GM12878 (cell line): Measurements from ENCODE around the gene CDO1. TPM values are rescaled to one million over a fixed set of nuclear protein-coding genes. Genes with fewer than 3 reads are reported as not detected.

ENCODE experiments used
- ATAC-seq: fragments of 200-7000 bp; cut with Tn5 transposase; 3 replicates; pipeline ENCODE4 v1.9.1; 2020; ENCODE audit warnings: mild to moderate bottlenecking, moderate library complexity
- BruUV-seq: library from RNA; stranded (reverse); fragments of 400-500 nt; replicated peaks from 2 replicates; lab custom pipeline; 2021; lab: Mats Ljungman, UMichigan
- CTCF ChIA-PET: fragments of 300-600 bp; sonication (Branson Sonifier 250); formaldehyde crosslinking; extraction: SDS; loops from one replicate; lab custom pipeline; 2021; ENCODE audit warnings: inconsistent platforms; lab: Yijun Ruan, JAX
- POLR2A ChIA-PET: fragments of 350-600 bp; formaldehyde crosslinking; extraction: SDS; loops from one replicate; lab custom pipeline; 2021; ENCODE audit warnings: inconsistent platforms; lab: Charles Lee
- RAD21 ChIA-PET: fragments of 300-600 bp; sonication (Branson Sonifier 250); formaldehyde crosslinking; loops from one replicate; lab custom pipeline; 2023; ENCODE audit warnings: antibody characterized with exemption; ENCODE audit not compliant: unreplicated experiment; lab: Charles Lee
- SMC1A ChIA-PET: fragments of 300-600 bp; sonication (Branson Sonifier 250); formaldehyde crosslinking; loops from one replicate; lab custom pipeline; 2023; ENCODE audit not compliant: unreplicated experiment, uncharacterized antibody; lab: Charles Lee
- DNase-seq: peaks from one replicate; pipeline ENCODE4 v3.0.0-alpha.2; 2011; ENCODE audit warnings: low read depth, low spot score
- FAIRE-seq: peaks from 3 replicates; lab custom pipeline; 2011; peaks lifted over from hg19 to GRCh38; lab: Jason Lieb, UNC
- H2AFZ ChIP-seq: 2 replicates; pipeline ENCODE4 v1.6.0; 2011; ENCODE audit warnings: low read depth, low read length, control low read depth; ENCODE audit not compliant: control insufficient read depth
- H3K27ac ChIP-seq: 2 replicates; pipeline ENCODE4 v1.5.1; 2011; ENCODE audit warnings: control low read depth; ENCODE audit not compliant: control insufficient read depth, insufficient read depth
- H3K27me3 ChIP-seq, 2 experiments: replicated peaks in 1 of 2; 2 replicates each; pipeline versions ENCODE4 v1.6.0 to v1.6.1; 2011; ENCODE audit warnings: low read length in 1 of 2; ENCODE audit not compliant: control insufficient read depth in 2 of 2, insufficient read depth in 2 of 2
- H3K36me3 ChIP-seq, 2 experiments: 2 replicates each; pipeline ENCODE4 v1.5.1; 2011; ENCODE audit warnings: low read length in 1 of 2; ENCODE audit not compliant: control insufficient read depth in 2 of 2, insufficient read depth in 2 of 2
- H3K4me1 ChIP-seq: 2 replicates; pipeline ENCODE4 v1.6.1; 2011; ENCODE audit warnings: mild to moderate bottlenecking, low read length, moderate library complexity, mixed read lengths; ENCODE audit not compliant: control insufficient read depth, insufficient read depth
- H3K4me2 ChIP-seq: 2 replicates; pipeline ENCODE4 v1.6.0; 2011; ENCODE audit warnings: control low read depth; ENCODE audit not compliant: control insufficient read depth, insufficient read depth
- H3K4me3 ChIP-seq: fragments of 200-600 bp; sonication (generic); 2 replicates; pipeline ENCODE4 v1.5.1; 2016
- H3K79me2 ChIP-seq: 2 replicates; pipeline ENCODE4 v1.6.0; 2011; ENCODE audit warnings: low read length; ENCODE audit not compliant: control insufficient read depth, insufficient read depth
- H3K9ac ChIP-seq: 2 replicates; pipeline ENCODE4 v1.8.0; 2011; ENCODE audit warnings: low read length, control low read depth, mixed read lengths; ENCODE audit not compliant: control insufficient read depth, insufficient read depth
- H3K9me3 ChIP-seq: replicated peaks from 3 replicates; pipeline ENCODE4 v1.5.1; 2011; ENCODE audit warnings: mild to moderate bottlenecking, low read length; ENCODE audit not compliant: control insufficient read depth, insufficient read depth
- H4K20me1 ChIP-seq: 2 replicates; pipeline ENCODE4 v1.6.0; 2011; ENCODE audit not compliant: control insufficient read depth, insufficient read depth
- CHD1 ChIP-seq: IDR thresholded peaks from 2 replicates; pipeline ENCODE4 v1.6.1; 2012; ENCODE audit warnings: low read depth, low read length, improper control_type of control experiment
- ETV6 ChIP-seq, 2 experiments: fragments of 450-650 bp in 1 of 2; IDR thresholded peaks in 1 of 2; conservative IDR thresholded peaks in 1 of 2; 2 replicates each; pipeline ENCODE4 v1.6.1; 2014; ENCODE audit warnings: antibody characterized with exemption in 1 of 2, borderline replicate concordance in 1 of 2, low read depth in 1 of 2, mild to moderate bottlenecking in 1 of 2, moderate library complexity in 1 of 2
- HDGF ChIP-seq: fragments of 450-650 bp; IDR thresholded peaks from 2 replicates; pipeline ENCODE4 v1.6.1; 2016; ENCODE audit warnings: antibody characterized with exemption
- NR2C1 ChIP-seq: fragments of 450-650 bp; IDR thresholded peaks from 2 replicates; pipeline ENCODE4 v1.6.1; 2017; ENCODE audit warnings: antibody characterized with exemption, mild to moderate bottlenecking, moderate library complexity
- SP1 ChIP-seq: IDR thresholded peaks from one replicate; pipeline ENCODE4 v1.6.1; 2011; ENCODE audit warnings: low read depth, low read length
- YY1 ChIP-seq: IDR thresholded peaks from 2 replicates; pipeline ENCODE4 v1.6.1; 2011; ENCODE audit warnings: low read depth, mild to moderate bottlenecking, low read length
- WGBS: methylation state at CpG from one replicate; pipeline ENCODE4 v1.1.6; 2016; ENCODE audit warnings: low lambda C conversion rate; ENCODE audit not compliant: insufficient replicate concordance, insufficient coverage; ENCODE audit errors: missing lambda C conversion rate; 5-methylcytosine and 5-hydroxymethylcytosine counted together
- in situ Hi-C: fragments of 300-500 bp; cut with MboI; formaldehyde crosslinking; loops from 9 replicates; pipeline ENCODE4 v1.14.3; 2018; ENCODE audit warnings: mixed read lengths
- intact Hi-C: fragments of 100-400 bp; cut with micrococcal nuclease; formaldehyde crosslinking; loops from one replicate; pipeline ENCODE4 v1.14.2; 2022; ENCODE audit not compliant: unreplicated experiment
- polyA plus RNA-seq, 11 experiments: library from polyadenylated mRNA; depleted of rRNA in 4 of 11; unstranded in 6 of 11; stranded (reverse) in 5 of 11; fragments of >200 nt; fragmentation: Nextera tagmentation in 4 of 11; fragmentation: Illumina TruSeq in 1 of 11; extraction: Ambion mirVana in 4 of 11; extraction: Trizol in 1 of 11; gene quantifications; 1 replicate in 1 of 11; 2 replicates in 10 of 11; pipeline versions ENCODE4 v1.2.1 to v1.2.3, GENCODE V29; 2011 to 2016; ENCODE audit warnings: inconsistent platforms in 2 of 11, missing spikeins in 2 of 11, low read depth in 1 of 11
- total RNA-seq, 4 experiments: library from RNA; depleted of rRNA in 3 of 4; stranded (reverse); fragments of >200 nt in 3 of 4; fragmentation: Illumina TruSeq in 1 of 4; extraction: Trizol in 1 of 4; gene quantifications; 2 replicates each; pipeline versions ENCODE4 v1.2.1 to v1.2.3, GENCODE V29; 2013 to 2021
- TF ChIP-seq, protein P1 (sequence below): fragments of 450-650 bp; formaldehyde crosslinking; IDR thresholded peaks from 2 replicates; pipeline ENCODE4 v1.4.0; 2022; ENCODE audit warnings: mild to moderate bottlenecking, moderate library complexity
- TF ChIP-seq, protein P2 (sequence below): IDR thresholded peaks from 2 replicates; pipeline ENCODE4 v1.6.1; 2011; ENCODE audit warnings: low read depth, low read length, improper control_type of control experiment, borderline replicate concordance
- TF ChIP-seq, protein P3 (sequence below): fragments of 450-650 bp; IDR thresholded peaks from 2 replicates; pipeline ENCODE4 v1.6.1; 2017; ENCODE audit warnings: mild to moderate bottlenecking, moderate library complexity

Gene CDO1
- total and polyA plus RNA-seq, 10 of the 15 experiments (the other 5 are each of a cell fraction or from before 2014, with no cell fraction given): 0.05 TPM; not detected in 9

DNA sequence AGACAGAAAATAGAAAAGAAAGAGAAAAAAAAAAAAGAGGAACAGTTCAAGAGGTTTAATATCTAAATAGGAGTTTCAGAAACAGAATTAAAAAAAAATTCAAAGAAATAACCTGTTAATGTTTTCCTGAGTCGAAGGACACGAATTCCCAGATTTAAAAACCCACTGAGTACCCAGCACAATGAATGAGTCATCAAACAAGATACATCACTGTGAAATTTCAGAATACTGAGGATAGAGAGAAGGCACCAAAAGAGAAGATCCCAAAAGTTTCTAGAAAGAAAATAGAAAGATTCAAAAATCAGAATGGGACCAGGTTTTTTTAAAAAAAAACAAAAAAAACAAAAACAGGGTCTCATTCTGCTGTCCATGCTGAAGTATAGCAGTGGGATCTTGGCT is 8.8 kb downstream of the CDO1 start:
- SMC1A ChIA-PET: no interaction called here
- ATAC-seq: no peak
- no peak overlapping the region for H3K4me3 ChIP-seq
- H2AFZ ChIP-seq: no peak overlapping the region
- TF ChIP-seq YY1 (no peak), HDGF (no peak), NR2C1 (no peak), SP1 (no peak), ETV6 (conservative IDR thresholded peaks at IDR 0.05 in 1 of 2, IDR thresholded peaks at IDR 0.05 in 1 of 2; ENCODE audit: borderline replicate concordance in 1 of 2, low read depth in 1 of 2) (no peak), CHD1 (no peak)
- TF ChIP-seq, protein P1, sequence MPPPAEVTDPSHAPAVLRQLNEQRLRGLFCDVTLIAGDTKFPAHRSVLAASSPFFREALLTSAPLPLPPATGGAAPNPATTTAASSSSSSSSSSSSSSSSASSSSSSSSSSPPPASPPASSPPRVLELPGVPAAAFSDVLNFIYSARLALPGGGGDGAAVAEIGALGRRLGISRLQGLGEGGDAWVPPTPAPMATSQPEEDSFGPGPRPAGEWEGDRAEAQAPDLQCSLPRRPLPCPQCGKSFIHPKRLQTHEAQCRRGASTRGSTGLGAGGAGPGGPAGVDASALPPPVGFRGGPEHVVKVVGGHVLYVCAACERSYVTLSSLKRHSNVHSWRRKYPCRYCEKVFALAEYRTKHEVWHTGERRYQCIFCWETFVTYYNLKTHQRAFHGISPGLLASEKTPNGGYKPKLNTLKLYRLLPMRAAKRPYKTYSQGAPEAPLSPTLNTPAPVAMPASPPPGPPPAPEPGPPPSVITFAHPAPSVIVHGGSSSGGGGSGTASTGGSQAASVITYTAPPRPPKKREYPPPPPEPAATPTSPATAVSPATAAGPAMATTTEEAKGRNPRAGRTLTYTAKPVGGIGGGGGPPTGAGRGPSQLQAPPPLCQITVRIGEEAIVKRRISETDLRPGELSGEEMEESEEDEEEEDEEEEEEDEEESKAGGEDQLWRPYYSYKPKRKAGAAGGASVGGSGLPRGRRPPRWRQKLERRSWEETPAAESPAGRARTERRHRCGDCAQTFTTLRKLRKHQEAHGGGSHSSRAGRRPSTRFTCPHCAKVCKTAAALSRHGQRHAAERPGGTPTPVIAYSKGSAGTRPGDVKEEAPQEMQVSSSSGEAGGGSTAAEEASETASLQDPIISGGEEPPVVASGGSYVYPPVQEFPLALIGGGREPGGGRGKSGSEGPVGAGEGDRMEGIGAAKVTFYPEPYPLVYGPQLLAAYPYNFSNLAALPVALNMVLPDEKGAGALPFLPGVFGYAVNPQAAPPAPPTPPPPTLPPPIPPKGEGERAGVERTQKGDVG (CRISPR knock-in tag): no peak
- TF ChIP-seq, protein P2, sequence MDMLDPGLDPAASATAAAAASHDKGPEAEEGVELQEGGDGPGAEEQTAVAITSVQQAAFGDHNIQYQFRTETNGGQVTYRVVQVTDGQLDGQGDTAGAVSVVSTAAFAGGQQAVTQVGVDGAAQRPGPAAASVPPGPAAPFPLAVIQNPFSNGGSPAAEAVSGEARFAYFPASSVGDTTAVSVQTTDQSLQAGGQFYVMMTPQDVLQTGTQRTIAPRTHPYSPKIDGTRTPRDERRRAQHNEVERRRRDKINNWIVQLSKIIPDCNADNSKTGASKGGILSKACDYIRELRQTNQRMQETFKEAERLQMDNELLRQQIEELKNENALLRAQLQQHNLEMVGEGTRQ: no peak
- TF ChIP-seq, protein P3, sequence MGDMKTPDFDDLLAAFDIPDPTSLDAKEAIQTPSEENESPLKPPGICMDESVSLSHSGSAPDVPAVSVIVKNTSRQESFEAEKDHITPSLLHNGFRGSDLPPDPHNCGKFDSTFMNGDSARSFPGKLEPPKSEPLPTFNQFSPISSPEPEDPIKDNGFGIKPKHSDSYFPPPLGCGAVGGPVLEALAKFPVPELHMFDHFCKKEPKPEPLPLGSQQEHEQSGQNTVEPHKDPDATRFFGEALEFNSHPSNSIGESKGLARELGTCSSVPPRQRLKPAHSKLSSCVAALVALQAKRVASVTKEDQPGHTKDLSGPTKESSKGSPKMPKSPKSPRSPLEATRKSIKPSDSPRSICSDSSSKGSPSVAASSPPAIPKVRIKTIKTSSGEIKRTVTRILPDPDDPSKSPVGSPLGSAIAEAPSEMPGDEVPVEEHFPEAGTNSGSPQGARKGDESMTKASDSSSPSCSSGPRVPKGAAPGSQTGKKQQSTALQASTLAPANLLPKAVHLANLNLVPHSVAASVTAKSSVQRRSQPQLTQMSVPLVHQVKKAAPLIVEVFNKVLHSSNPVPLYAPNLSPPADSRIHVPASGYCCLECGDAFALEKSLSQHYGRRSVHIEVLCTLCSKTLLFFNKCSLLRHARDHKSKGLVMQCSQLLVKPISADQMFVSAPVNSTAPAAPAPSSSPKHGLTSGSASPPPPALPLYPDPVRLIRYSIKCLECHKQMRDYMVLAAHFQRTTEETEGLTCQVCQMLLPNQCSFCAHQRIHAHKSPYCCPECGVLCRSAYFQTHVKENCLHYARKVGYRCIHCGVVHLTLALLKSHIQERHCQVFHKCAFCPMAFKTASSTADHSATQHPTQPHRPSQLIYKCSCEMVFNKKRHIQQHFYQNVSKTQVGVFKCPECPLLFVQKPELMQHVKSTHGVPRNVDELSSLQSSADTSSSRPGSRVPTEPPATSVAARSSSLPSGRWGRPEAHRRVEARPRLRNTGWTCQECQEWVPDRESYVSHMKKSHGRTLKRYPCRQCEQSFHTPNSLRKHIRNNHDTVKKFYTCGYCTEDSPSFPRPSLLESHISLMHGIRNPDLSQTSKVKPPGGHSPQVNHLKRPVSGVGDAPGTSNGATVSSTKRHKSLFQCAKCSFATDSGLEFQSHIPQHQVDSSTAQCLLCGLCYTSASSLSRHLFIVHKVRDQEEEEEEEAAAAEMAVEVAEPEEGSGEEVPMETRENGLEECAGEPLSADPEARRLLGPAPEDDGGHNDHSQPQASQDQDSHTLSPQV: no peak
- in situ Hi-C loops (no loop called here), intact Hi-C loops (no loop called here)
- POLR2A ChIA-PET: no interaction called here
- no peaks in the 10 kb centered on the region for H3K4me1 ChIP-seq
- DNase-seq: no peak
- CTCF ChIA-PET: no interaction called here
- H3K9ac ChIP-seq: no peak overlapping the region
- no peaks in the 10 kb centered on the region for H3K79me2 ChIP-seq
- H3K27ac ChIP-seq: no peak overlapping the region
- H4K20me1 ChIP-seq: no peaks in the 10 kb centered on the region
- H3K36me3 ChIP-seq: no peaks in the 10 kb centered on the region
- 53% methylated on average over 2 of the region's 2 CpGs for WGBS
- no peak for FAIRE-seq
- H3K9me3 ChIP-seq: no peaks in the 10 kb centered on the region
- peaks cover 0 to 2% of the 10 kb centered on the region in 2 experiments; a peak in 2 of 4 replicates for H3K27me3 ChIP-seq
- BruUV-seq: no TSS peak
- RAD21 ChIA-PET: no interaction called here
- H3K4me2 ChIP-seq: no peak overlapping the region
